C4-2B (cell line): ENCODE measurements around the gene GRM4.

Source experiments
- H3K27ac ChIP-seq: fragments of 450-650 bp; 2 replicates; pipeline ENCODE4 v1.5.1; 2017
- CTCF ChIP-seq: fragments of 450-650 bp; conservative IDR thresholded peaks from 2 replicates; pipeline ENCODE4 v1.5.1; 2017; ENCODE audit warnings: mild to moderate bottlenecking
- ZFX ChIP-seq: fragments of 450-650 bp; IDR thresholded peaks from 2 replicates; pipeline ENCODE4 v1.6.1; 2017

The GRM4 gene

GRCh38 chr6:34135541-34135940 is 10.3 kb downstream of the GRM4 start:
- H3K27ac ChIP-seq, result no peak overlapping the region
- TF ChIP-seq CTCF, result no peak
- no peak for TF ChIP-seq ZFX

GRCh38 chr6:34132486-34133185 is 13.3 kb downstream of the GRM4 start:
- no peak overlapping the region for H3K27ac ChIP-seq
- no peak for TF ChIP-seq CTCF
- TF ChIP-seq ZFX, result no peak

- TF ChIP-seq CTCF (no peak), ZFX (no peak)
- no peak overlapping the region for H3K27ac ChIP-seq
These were observed 14.3 kb downstream of the GRM4 start for GRCh38 chr6:34131326-34132290.

GRCh38 chr6:34130862-34131261 is 15.0 kb downstream of the GRM4 start:
- no peak overlapping the region for H3K27ac ChIP-seq
- TF ChIP-seq ZFX, result no peak
- TF ChIP-seq CTCF, result no peak

GRCh38 chr6:34129753-34130152 is 16.1 kb downstream of the GRM4 start:
- no peak overlapping the region for H3K27ac ChIP-seq
- no peak for TF ChIP-seq ZFX
- TF ChIP-seq CTCF, result no peak

GRCh38 chr6:34128045-34128444 is 17.8 kb downstream of the GRM4 start:
- H3K27ac ChIP-seq, result no peak overlapping the region
- TF ChIP-seq ZFX (no peak), CTCF (no peak)

GRCh38 chr6:34126419-34126818 is 19.5 kb downstream of the GRM4 start:
- H3K27ac ChIP-seq, result no peak overlapping the region
- TF ChIP-seq ZFX, result no peak
- no peak for TF ChIP-seq CTCF
